Measurements from ENCODE around the gene RGR. TPM values are rescaled to one million over a fixed set of nuclear protein-coding genes. Genes with fewer than 3 reads are reported as not detected.

RGR gene
- total and polyA plus RNA-seq, 8 donors: 0.26 to 0.27 TPM; not detected in 6

- peak; percentile 53 to 55 for TF ChIP-seq CTCF (IDR thresholded peaks at IDR 0.05)
- no peak overlapping the region for H3K4me3 ChIP-seq
- H3K27ac ChIP-seq: no peak overlapping the region
- H3K9me3 ChIP-seq: no peaks in the 10 kb centered on the region
- DNase-seq (peak in 3 of 4 donors; percentile 7 to 78 (median 62)), ATAC-seq (peak; percentile 84)
- peaks cover 0 to 12% of the 10 kb centered on the region in 2 donors for H3K27me3 ChIP-seq
- H3K4me1 ChIP-seq: no peaks in the 10 kb centered on the region
- intact Hi-C loops (cut with DNase I): no loop called here
- H3K36me3 ChIP-seq: no peaks in the 10 kb centered on the region
Measured at GRCh38 chr10:84256510-84257342, 11.9 kb downstream of the RGR start.

GRCh38 chr10:84257343-84258020 lies 12.6 kb downstream of the RGR start:
- no peak overlapping the region for H3K27ac ChIP-seq
- ATAC-seq (no peak), DNase-seq (no peak)
- H3K4me3 ChIP-seq: no peak overlapping the region
- intact Hi-C loops (cut with DNase I): no loop called here
- TF ChIP-seq CTCF (IDR thresholded peaks at IDR 0.05): no peak
- H3K36me3 ChIP-seq: no peaks in the 10 kb centered on the region
- peaks cover 0 to 12% of the 10 kb centered on the region in 2 donors for H3K27me3 ChIP-seq
- no peaks in the 10 kb centered on the region for H3K9me3 ChIP-seq
- no peaks in the 10 kb centered on the region for H3K4me1 ChIP-seq

GRCh38 chr10:84258034-84258695 lies 13.3 kb downstream of the RGR start:
- Histone ChIP-seq H3K27me3 (peaks cover 0 to 12% of the 10 kb centered on the region in 2 donors), H3K36me3 (no peaks in the 10 kb centered on the region), H3K27ac (no peak overlapping the region), H3K4me1 (no peaks in the 10 kb centered on the region), H3K4me3 (no peak overlapping the region), H3K9me3 (no peaks in the 10 kb centered on the region)
- no peak for TF ChIP-seq CTCF (IDR thresholded peaks at IDR 0.05)
- no peak for ATAC-seq
- intact Hi-C loops (cut with DNase I): no loop called here
- DNase-seq: no peak

- Histone ChIP-seq H3K27me3 (peaks cover 6 to 18% of the 10 kb centered on the region in 2 donors), H3K4me1 (no peaks in the 10 kb centered on the region), H3K36me3 (no peaks in the 10 kb centered on the region), H3K9me3 (no peaks in the 10 kb centered on the region), H3K27ac (no peak overlapping the region), H3K4me3 (no peak overlapping the region)
- DNase-seq: no peak
- no peak for ATAC-seq
- intact Hi-C loops (cut with DNase I): loop anchor here in 1 of 2 donors (5.0 to 10.0 kb wide), 2 partner anchors 113 to 276 kb away; no protein-coding TSS in a partner anchor
- no peak for TF ChIP-seq CTCF (IDR thresholded peaks at IDR 0.05)
Measured at GRCh38 chr10:84261236-84261915, 16.5 kb downstream of the RGR start.

Measured in left lung (tissue), 10 donors.